H9 (cell line): ENCODE measurements around the gene RIMBP2. TPM values are rescaled to one million over a fixed set of nuclear protein-coding genes. Genes with fewer than 3 reads are reported as not detected.

Experiments
- DNase-seq: peaks from one replicate; pipeline ENCODE4 v3.0.0-alpha.2; 2017
- H2AFZ ChIP-seq: one replicate; pipeline ENCODE4 v1.6.1; 2013; ENCODE audit warnings: mild to moderate bottlenecking, low read length, control low read depth, moderate library complexity
- H2AK5ac ChIP-seq: 2 replicates; pipeline ENCODE4 v1.6.1; 2013; ENCODE audit warnings: low read length, control low read depth, mixed read lengths; ENCODE audit not compliant: insufficient read length
- H2BK120ac ChIP-seq: one replicate; pipeline ENCODE4 v1.6.1; 2013; ENCODE audit warnings: low read depth, mild to moderate bottlenecking, low read length, control low read depth, inconsistent platforms; ENCODE audit not compliant: poor library complexity, severe bottlenecking
- H2BK12ac ChIP-seq: 2 replicates; pipeline ENCODE4 v1.6.1; 2013; ENCODE audit warnings: low read length, control low read depth, mixed read lengths, low read depth; ENCODE audit not compliant: insufficient read length
- H2BK15ac ChIP-seq: 2 replicates; pipeline ENCODE4 v1.6.1; 2013; ENCODE audit warnings: low read depth, low read length, control low read depth
- H2BK20ac ChIP-seq: one replicate; pipeline ENCODE4 v1.6.1; 2013; ENCODE audit warnings: low read depth, mild to moderate bottlenecking, low read length, control low read depth, inconsistent platforms; ENCODE audit not compliant: poor library complexity, severe bottlenecking
- H2BK5ac ChIP-seq: 2 replicates; pipeline ENCODE4 v1.6.1; 2013; ENCODE audit warnings: low read length, control low read depth, mixed read lengths; ENCODE audit not compliant: insufficient read length
- H3K14ac ChIP-seq: 2 replicates; pipeline ENCODE4 v1.6.1; 2013; ENCODE audit warnings: low read length, control low read depth; ENCODE audit not compliant: insufficient read depth
- H3K18ac ChIP-seq: 2 replicates; pipeline ENCODE4 v1.6.1; 2013; ENCODE audit warnings: low read depth, mild to moderate bottlenecking, mixed read lengths, low read length, control low read depth; ENCODE audit not compliant: insufficient read length
- H3K23ac ChIP-seq: 2 replicates; pipeline ENCODE4 v1.6.1; 2013; ENCODE audit warnings: low read length, control low read depth, mixed read lengths, low read depth; ENCODE audit not compliant: insufficient read length
- H3K23me2 ChIP-seq: 2 replicates; pipeline ENCODE4 v1.6.1; 2013; ENCODE audit warnings: low read depth, mild to moderate bottlenecking, mixed read lengths, low read length, control low read depth; ENCODE audit not compliant: insufficient read length, poor library complexity, severe bottlenecking
- H3K27ac ChIP-seq: 2 replicates; pipeline ENCODE4 v1.5.1; 2013; ENCODE audit warnings: low read length, control low read depth, mixed read lengths, low read depth; ENCODE audit not compliant: insufficient read length
- H3K27me3 ChIP-seq: 2 replicates; pipeline ENCODE4 v1.6.1; 2013; ENCODE audit warnings: low read length, control low read depth, inconsistent platforms; ENCODE audit not compliant: insufficient read depth
- H3K4ac ChIP-seq: 2 replicates; pipeline ENCODE4 v1.6.1; 2013; ENCODE audit warnings: low read depth, mild to moderate bottlenecking, control low read depth, inconsistent platforms, low read length, moderate library complexity
- H3K4me1 ChIP-seq: 2 replicates; pipeline ENCODE4 v1.6.1; 2013; ENCODE audit warnings: low read length, control low read depth, inconsistent platforms; ENCODE audit not compliant: insufficient read depth
- H3K4me2 ChIP-seq: 2 replicates; pipeline ENCODE4 v1.6.1; 2013; ENCODE audit warnings: low read length, control low read depth, mixed read lengths; ENCODE audit not compliant: insufficient read length, insufficient read depth
- H3K56ac ChIP-seq: 2 replicates; pipeline ENCODE4 v1.6.1; 2013; ENCODE audit warnings: low read depth, mild to moderate bottlenecking, mixed read lengths, low read length, control low read depth; ENCODE audit not compliant: insufficient read length
- H3K79me1 ChIP-seq: 2 replicates; pipeline ENCODE4 v1.6.1; 2013; ENCODE audit warnings: low read depth, mild to moderate bottlenecking, moderate library complexity, low read length, control low read depth, inconsistent platforms; ENCODE audit not compliant: insufficient read depth, poor library complexity, severe bottlenecking
- H3K79me2 ChIP-seq: 2 replicates; pipeline ENCODE4 v1.6.1; 2013; ENCODE audit warnings: low read length, control low read depth, inconsistent platforms; ENCODE audit not compliant: insufficient read depth
- H3K9ac ChIP-seq: 2 replicates; pipeline ENCODE4 v1.6.1; 2013; ENCODE audit warnings: low read length, control low read depth, mixed read lengths; ENCODE audit not compliant: insufficient read length; ENCODE audit errors: extremely low read depth
- H3K9me3 ChIP-seq: one replicate; pipeline ENCODE4 v1.6.1; 2013; ENCODE audit warnings: low read depth, low read length, inconsistent platforms; ENCODE audit not compliant: control insufficient read depth
- H3T11ph ChIP-seq: one replicate; pipeline ENCODE4 v1.6.1; 2013; ENCODE audit warnings: mild to moderate bottlenecking, low read length, control low read depth, inconsistent platforms
- H4K20me1 ChIP-seq: one replicate; pipeline ENCODE4 v1.6.1; 2013; ENCODE audit not compliant: control insufficient read depth, insufficient read length, insufficient read depth
- H4K5ac ChIP-seq: 2 replicates; pipeline ENCODE4 v1.6.1; 2013; ENCODE audit warnings: low read depth, mild to moderate bottlenecking, mixed read lengths, low read length, control low read depth; ENCODE audit not compliant: insufficient read length
- H4K8ac ChIP-seq: replicated peaks from 2 replicates; pipeline ENCODE4 v1.6.1; 2013; ENCODE audit warnings: low read length, control low read depth, mixed read lengths, low read depth; ENCODE audit not compliant: insufficient read length
- H4K91ac ChIP-seq: 2 replicates; pipeline ENCODE4 v1.6.1; 2013; ENCODE audit warnings: low read depth, mild to moderate bottlenecking, moderate library complexity, mixed read lengths, low read length, control low read depth; ENCODE audit not compliant: insufficient read length
- H3K27ac Mint-ChIP-seq, 3 experiments: 2 replicates in 2 of 3; 3 replicates in 1 of 3; pipeline ENCODE4 v1.8.0; 2020 to 2021; ENCODE audit warnings: mixed read lengths in 3 of 3, mild to moderate bottlenecking in 1 of 3, moderate library complexity in 1 of 3
- H3K27me3 Mint-ChIP-seq: 2 replicates; pipeline ENCODE4 v1.8.0; 2021; ENCODE audit warnings: low read depth, mild to moderate bottlenecking, moderate library complexity, mixed read lengths
- H3K36me3 Mint-ChIP-seq, 3 experiments: 2 replicates in 2 of 3; 3 replicates in 1 of 3; pipeline ENCODE4 v1.8.0; 2020 to 2021; ENCODE audit warnings: low read depth in 3 of 3, mixed read lengths in 3 of 3; ENCODE audit not compliant: insufficient read depth in 1 of 3
- H3K4me1 Mint-ChIP-seq, 2 experiments: 2 replicates each; pipeline ENCODE4 v1.8.0; 2020; ENCODE audit warnings: mixed read lengths in 2 of 2
- H3K4me3 Mint-ChIP-seq, 2 experiments: 2 replicates in 1 of 2; 3 replicates in 1 of 2; pipeline ENCODE4 v1.8.0; 2020 to 2021; ENCODE audit warnings: mild to moderate bottlenecking in 2 of 2, mixed read lengths in 2 of 2, moderate library complexity in 1 of 2
- H3K9me3 Mint-ChIP-seq, 2 experiments: 2 replicates in 1 of 2; 3 replicates in 1 of 2; pipeline ENCODE4 v1.8.0; 2020; ENCODE audit warnings: mild to moderate bottlenecking in 2 of 2, mixed read lengths in 2 of 2, moderate library complexity in 1 of 2
- WGBS: extraction: QIAGEN DNeasy Blood & Tissue Kit; methylation state at CpG from one replicate; pipeline ENCODE4 v1.1.7; 2013; ENCODE audit warnings: missing lambda C conversion rate, low lambda C conversion rate, mixed read lengths; ENCODE audit not compliant: insufficient read length; ENCODE audit errors: extremely low coverage; 5-methylcytosine and 5-hydroxymethylcytosine counted together
- total RNA-seq: library from RNA; stranded (reverse); gene quantifications from 2 replicates; pipeline ENCODE4 v1.2.1, GENCODE V29; 2021
- TF ChIP-seq, protein P1 (sequence below): fragments of 200-600 bp; sonication (generic); conservative IDR thresholded peaks from 3 replicates; pipeline ENCODE4 v1.8.0; 2021; ENCODE audit warnings: antibody characterized with exemption, mild to moderate bottlenecking

The RIMBP2 gene
- total RNA-seq, 1 experiment from 2014 or later, result 0.70 TPM

- DNase-seq, result no peak
- H3K27ac ChIP-seq, result no peak overlapping the region
- H3T11ph ChIP-seq, result no peak overlapping the region
- H3K18ac ChIP-seq, result no peak overlapping the region
- H2BK120ac ChIP-seq, result no peak overlapping the region
- H3K23ac ChIP-seq, result no peak overlapping the region
- H3K4me2 ChIP-seq, result no peak overlapping the region
- H4K20me1 ChIP-seq, result no peaks in the 10 kb centered on the region
- H4K5ac ChIP-seq, result no peak overlapping the region
- H3K27me3 ChIP-seq, result no peaks in the 10 kb centered on the region
- H3K79me2 ChIP-seq, result no peaks in the 10 kb centered on the region
- TF ChIP-seq, protein P1, sequence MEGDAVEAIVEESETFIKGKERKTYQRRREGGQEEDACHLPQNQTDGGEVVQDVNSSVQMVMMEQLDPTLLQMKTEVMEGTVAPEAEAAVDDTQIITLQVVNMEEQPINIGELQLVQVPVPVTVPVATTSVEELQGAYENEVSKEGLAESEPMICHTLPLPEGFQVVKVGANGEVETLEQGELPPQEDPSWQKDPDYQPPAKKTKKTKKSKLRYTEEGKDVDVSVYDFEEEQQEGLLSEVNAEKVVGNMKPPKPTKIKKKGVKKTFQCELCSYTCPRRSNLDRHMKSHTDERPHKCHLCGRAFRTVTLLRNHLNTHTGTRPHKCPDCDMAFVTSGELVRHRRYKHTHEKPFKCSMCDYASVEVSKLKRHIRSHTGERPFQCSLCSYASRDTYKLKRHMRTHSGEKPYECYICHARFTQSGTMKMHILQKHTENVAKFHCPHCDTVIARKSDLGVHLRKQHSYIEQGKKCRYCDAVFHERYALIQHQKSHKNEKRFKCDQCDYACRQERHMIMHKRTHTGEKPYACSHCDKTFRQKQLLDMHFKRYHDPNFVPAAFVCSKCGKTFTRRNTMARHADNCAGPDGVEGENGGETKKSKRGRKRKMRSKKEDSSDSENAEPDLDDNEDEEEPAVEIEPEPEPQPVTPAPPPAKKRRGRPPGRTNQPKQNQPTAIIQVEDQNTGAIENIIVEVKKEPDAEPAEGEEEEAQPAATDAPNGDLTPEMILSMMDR, result no peak
- Mint-ChIP-seq H3K4me1 (no peaks in the 10 kb centered on the region), H3K4me3 (no peak overlapping the region), H3K36me3 (peaks cover 0 to 2% (median 0%) of the 10 kb centered on the region in 3 experiments; a peak in 2 of 7 replicates), H3K9me3 (peaks cover 0 to 9% of the 10 kb centered on the region in 2 experiments; a peak in 3 of 5 replicates), H3K27ac (no peak overlapping the region), H3K27me3 (peaks cover 15% of the 10 kb centered on the region)
- H2AFZ ChIP-seq, result no peak overlapping the region
- no peak overlapping the region for H3K9ac ChIP-seq
- no peak overlapping the region for H2BK12ac ChIP-seq
- no peak overlapping the region for H4K91ac ChIP-seq
- H3K9me3 ChIP-seq, result no peaks in the 10 kb centered on the region
- H2AK5ac ChIP-seq, result no peak overlapping the region
- no peaks in the 10 kb centered on the region for H3K79me1 ChIP-seq
- H2BK20ac ChIP-seq, result no peak overlapping the region
- H3K4me1 ChIP-seq, result no peaks in the 10 kb centered on the region
- no peak overlapping the region for H4K8ac ChIP-seq
- WGBS, result 100% methylated on average over 3 of the region's 4 CpGs
- no peak overlapping the region for H2BK5ac ChIP-seq
- H3K23me2 ChIP-seq, result no peaks in the 10 kb centered on the region
- H3K56ac ChIP-seq, result no peak overlapping the region
- no peak overlapping the region for H2BK15ac ChIP-seq
- H3K4ac ChIP-seq, result no peak overlapping the region
- no peak overlapping the region for H3K14ac ChIP-seq
Observed at GRCh38 chr12:130583800-130584199, 132.3 kb downstream of the RIMBP2 start.
